Heart left ventricle (tissue), 16 donors: Measurements from ENCODE around the gene MMAB. TPM values are rescaled to one million over a fixed set of nuclear protein-coding genes. Genes with fewer than 3 reads are reported as not detected.

Experiments used
- ATAC-seq, 4 donors: fragments of 200-7000 bp; cut with Tn5 transposase; one replicate each; pipeline ENCODE4 v1.9.1; 2020 to 2022; ENCODE audit warnings: moderate library complexity in 4 of 4, mild to moderate bottlenecking in 3 of 4, moderate number of reproducible peaks in 1 of 4
- DNase-seq, 5 donors: peaks; one replicate each; pipeline ENCODE4 v3.0.0-alpha.2; 2020
- H3K27ac ChIP-seq, 12 donors: fragments of 200-600 bp; sonication (generic) in 4 of 12; one replicate each; pipeline versions ENCODE4 v1.5.0 to v1.8.0; 2016 to 2022; ENCODE audit warnings: mild to moderate bottlenecking in 2 of 12
- H3K27me3 ChIP-seq, 9 donors: fragments of 200-600 bp; sonication (generic) in 2 of 9; one replicate each; pipeline versions ENCODE4 v1.5.1 to v1.8.0; 2016 to 2022; ENCODE audit warnings: mild to moderate bottlenecking in 3 of 9
- H3K36me3 ChIP-seq, 9 donors: fragments of 200-600 bp; sonication (generic) in 2 of 9; one replicate each; pipeline versions ENCODE4 v1.5.0 to v1.8.0; 2018 to 2022; ENCODE audit warnings: mild to moderate bottlenecking in 2 of 9
- H3K4me1 ChIP-seq, 12 donors: fragments of 200-600 bp; sonication (generic) in 4 of 12; one replicate each; pipeline versions ENCODE4 v1.5.0 to v1.8.0; 2016 to 2022; ENCODE audit warnings: mild to moderate bottlenecking in 3 of 12
- H3K4me3 ChIP-seq, 12 donors: fragments of 200-600 bp; sonication (generic) in 4 of 12; one replicate each; pipeline versions ENCODE4 v1.5.0 to v1.8.0; 2017 to 2022; ENCODE audit warnings: mild to moderate bottlenecking in 9 of 12, moderate library complexity in 4 of 12
- H3K9me3 ChIP-seq, 12 donors: fragments of 200-600 bp; sonication (generic) in 4 of 12; one replicate each; pipeline versions ENCODE4 v1.5.0 to v1.8.0; 2016 to 2022; ENCODE audit warnings: mild to moderate bottlenecking in 1 of 12
- CTCF ChIP-seq, 12 donors: fragments of 200-600 bp; sonication (generic) in 4 of 12; IDR thresholded peaks; one replicate each; pipeline versions ENCODE4 v1.5.0 to v1.8.0; 2018 to 2022; ENCODE audit warnings: antibody characterized with exemption in 12 of 12, mild to moderate bottlenecking in 5 of 12
- POLR2A ChIP-seq, 2 donors: fragments of 450-650 bp; IDR thresholded peaks; one replicate each; pipeline ENCODE4 v1.6.1; 2017; ENCODE audit warnings: antibody characterized with exemption in 2 of 2, mild to moderate bottlenecking in 2 of 2, moderate library complexity in 2 of 2
- WGBS, 4 donors: extraction: QIAGEN DNeasy Blood & Tissue Kit in 2 of 4; methylation state at CpG; one replicate each; pipeline versions ENCODE4 v1.1.5 to v1.1.7; 2013 to 2018; 5-methylcytosine and 5-hydroxymethylcytosine counted together
- intact Hi-C, 10 donors: fragments of 100-400 bp; cut with DNase I; formaldehyde crosslinking; loops; one replicate each; pipeline versions ENCODE4 v1.11.1 to v1.14.2; 2022
- polyA plus RNA-seq, 2 donors: library from polyadenylated mRNA; stranded (reverse); fragments of 200-250 nt; gene quantifications; one replicate each; pipeline ENCODE4 v1.2.3, GENCODE V29; 2013
- total RNA-seq, 9 donors: library from RNA; depleted of rRNA in 2 of 9; stranded (reverse); fragments of >200 nt in 2 of 9; fragmentation: NEBNext Ultra II Directional in 3 of 9; extraction: Animal tissue kit (Norgen Biotek cat#: 25700) in 3 of 9; gene quantifications; one replicate each; pipeline versions ENCODE4 v1.1.0 to v1.2.4, GENCODE V29; 2016 to 2023
- donor health status: ischemic (EF 13 %, LVEDD 7.1; RV severe dilation, severe dysfunction).
- donor health status: healthy with polysubstance abuse.
- donor health status: DM: no; HTN: yes; CAD: no.
- donor health status: DM: no; HTN: no; CAD: no.
- donor health status: ischemic (EF 25% LVEDD 6.9; RV normal size, moderate dysfunction).
- donor health status: ischemic (EF 25% LVEDD 5.7; RV mildly dilated, moderate dysfunction).
- donor health status: healthy.
- donor health status: DM: yes; HTN: yes; CAD: no.
- donor health status: ischemic (EF 35%, LVEDD 5.7; RV mildly dilated, moderate dysfunction).
- donor health status: nonischemic (EF 11% LVEDD 7.7; RV severe dilation, severe dysfunction).
- donor health status: DM: yes; HTN: yes; CAD: no.
- donor health status: PGD.
- donor health status: ischemic (EF 29% LVEDD 5.4; RV normal size, mild dysfunction).
- donor health status: nonischemic (EF 23%, LVEDD 6.1; RV moderate dilation, normal function).

The MMAB gene
- total and polyA plus RNA-seq, 11 donors: 29.5 to 43.4 (median 34.5) TPM

GRCh38 chr12:109534456-109534855, 38.8 kb downstream of the MMAB start:
- H3K4me3 ChIP-seq: no peak overlapping the region
- 96 to 99% (median 98%) methylated on average over 12 to 15 of the region's 15 CpGs for WGBS, 4 donors
- DNase-seq (peak in 1 of 5 donors; percentile 48), ATAC-seq (no peak)
- H3K36me3 ChIP-seq: peaks cover 0 to 75% (median 67%) of the 10 kb centered on the region in 9 donors
- intact Hi-C loops: no loop called here
- H3K27ac ChIP-seq: no peak overlapping the region
- no peaks in the 10 kb centered on the region for H3K9me3 ChIP-seq
- TF ChIP-seq CTCF (IDR thresholded peaks at IDR 0.05) (no peak), POLR2A (IDR thresholded peaks at IDR 0.05) (no peak)
- H3K27me3 ChIP-seq: no peaks in the 10 kb centered on the region
- H3K4me1 ChIP-seq: peaks cover 0 to 4% (median 0%) of the 10 kb centered on the region in 12 donors

GRCh38 chr12:109533487-109533740, 39.9 kb downstream of the MMAB start:
- Histone ChIP-seq H3K27me3 (no peaks in the 10 kb centered on the region), H3K4me3 (no peak overlapping the region), H3K27ac (no peak overlapping the region), H3K36me3 (peaks cover 0 to 86% (median 76%) of the 10 kb centered on the region in 9 donors), H3K9me3 (no peaks in the 10 kb centered on the region), H3K4me1 (peaks cover 0 to 2% (median 0%) of the 10 kb centered on the region in 12 donors)
- intact Hi-C loops: no loop called here
- DNase-seq: peak in 1 of 5 donors; percentile 20
- peak in 1 of 4 donors; percentile 9 for ATAC-seq
- TF ChIP-seq POLR2A (IDR thresholded peaks at IDR 0.05) (no peak), CTCF (IDR thresholded peaks at IDR 0.05) (no peak)
- WGBS, 4 donors: 89 to 98% (median 93%) methylated on average over 7 to 8 of the region's 8 CpGs

GRCh38 chr12:109532721-109533486, 40.4 kb downstream of the MMAB start:
- H3K27ac ChIP-seq: no peak overlapping the region
- H3K36me3 ChIP-seq: peaks cover 0 to 91% (median 81%) of the 10 kb centered on the region in 9 donors
- ATAC-seq (peak in 1 of 4 donors; percentile 12), DNase-seq (peak in 1 of 5 donors; percentile 50)
- TF ChIP-seq POLR2A (IDR thresholded peaks at IDR 0.05) (no peak), CTCF (IDR thresholded peaks at IDR 0.05) (no peak)
- H3K4me1 ChIP-seq: no peaks in the 10 kb centered on the region
- no peaks in the 10 kb centered on the region for H3K9me3 ChIP-seq
- intact Hi-C loops: no loop called here
- no peak overlapping the region for H3K4me3 ChIP-seq
- no peaks in the 10 kb centered on the region for H3K27me3 ChIP-seq
- 87 to 92% (median 90%) methylated on average over 23 to 24 of the region's 24 CpGs for WGBS, 4 donors

GRCh38 chr12:109531411-109531810, 41.9 kb downstream of the MMAB start:
- ATAC-seq (no peak), DNase-seq (no peak)
- Histone ChIP-seq H3K9me3 (no peaks in the 10 kb centered on the region), H3K4me3 (no peak overlapping the region), H3K4me1 (no peaks in the 10 kb centered on the region), H3K27me3 (no peaks in the 10 kb centered on the region), H3K27ac (no peak overlapping the region), H3K36me3 (peaks cover 0 to 100% (median 92%) of the 10 kb centered on the region in 9 donors)
- intact Hi-C loops: no loop called here
- WGBS, 4 donors: 13 to 61% (median 51%) methylated on average over 2 of the region's 2 CpGs
- no peak for TF ChIP-seq CTCF (IDR thresholded peaks at IDR 0.05)
- TF ChIP-seq POLR2A (IDR thresholded peaks at IDR 0.05): no peak
